NCI-H1048 (cell line): Measurements from ENCODE around the gene PRPF38B.

Experiments
- DNase-seq: peaks from one replicate; lab custom pipeline; 2025; lab: John Stamatoyannopoulos, UW

The PRPF38B gene

GRCh38 chr1:108717774-108718316, 25.7 kb downstream of the PRPF38B start:
- DNase-seq = no peak

- no peak for DNase-seq
Measured at GRCh38 chr1:108718927-108719655, 27.0 kb downstream of the PRPF38B start.

GRCh38 chr1:108719656-108720435, 27.7 kb downstream of the PRPF38B start:
- DNase-seq = no peak

- DNase-seq = no peak
Measured at GRCh38 chr1:108722292-108722691, 30.2 kb downstream of the PRPF38B start.

GRCh38 chr1:108725906-108726305, 33.8 kb downstream of the PRPF38B start:
- no peak for DNase-seq

- no peak for DNase-seq
Measured at GRCh38 chr1:108728327-108728923, 36.3 kb downstream of the PRPF38B start.

- DNase-seq = no peak
Measured at GRCh38 chr1:108729481-108729880, 37.4 kb downstream of the PRPF38B start.

- no peak for DNase-seq
Measured at GRCh38 chr1:108732398-108732797, 40.3 kb downstream of the PRPF38B start.

GRCh38 chr1:108734171-108734865, 42.2 kb downstream of the PRPF38B start:
- no peak for DNase-seq

GRCh38 chr1:108742253-108742652, 50.1 kb downstream of the PRPF38B start:
- DNase-seq = no peak

- no peak for DNase-seq
Measured at GRCh38 chr1:108745980-108746381, 53.9 kb downstream of the PRPF38B start.

GRCh38 chr1:108746382-108747170, 54.5 kb downstream of the PRPF38B start, which contains the start of gene STXBP3:
Gene STXBP3 (plus strand): TSS chr1:108746674. CDS start chr1:108746738, 64 bp downstream.
- peak; percentile 95 for DNase-seq

- DNase-seq = no peak
Measured at GRCh38 chr1:108747171-108747850, 55.2 kb downstream of the PRPF38B start.

GRCh38 chr1:108747898-108748297, 55.8 kb downstream of the PRPF38B start:
- DNase-seq = no peak

GRCh38 chr1:108749081-108749480, 57.0 kb downstream of the PRPF38B start:
- no peak for DNase-seq

GRCh38 chr1:108750476-108751181, 58.5 kb downstream of the PRPF38B start:
- no peak for DNase-seq
